Adrenal gland (tissue), 12 donors: ENCODE measurements around the gene KCNAB1. TPM values are rescaled to one million over a fixed set of nuclear protein-coding genes. Genes with fewer than 3 reads are reported as not detected.
"Not testable (repeated sequence)": the region's sequence is repeated elsewhere in the genome, so short reads cannot be mapped to it uniquely, and the experiment has no call there.

ENCODE experiments used
- DNase-seq, 7 donors: peaks; one replicate each; pipeline ENCODE4 v3.0.0-alpha.2; 2019 to 2020
- H3K27ac ChIP-seq, 5 donors: fragments of 200-600 bp; sonication (generic) in 4 of 5; 1 replicate in 3 of 5; 2 replicates in 2 of 5; pipeline versions ENCODE4 v1.5.1 to v1.8.0; 2016 to 2020; ENCODE audit warnings: mild to moderate bottlenecking in 1 of 5
- H3K27me3 ChIP-seq: fragments of 200-600 bp; 2 replicates; pipeline ENCODE4 v1.8.0; 2021
- H3K36me3 ChIP-seq, 2 donors: fragments of 200-600 bp; replicated peaks in 1 of 2; 1 replicate in 1 of 2; 2 replicates in 1 of 2; pipeline versions ENCODE4 v1.5.1 to v1.8.0; 2018 to 2022
- H3K4me1 ChIP-seq, 2 donors: fragments of 200-600 bp; replicated peaks in 1 of 2; 1 replicate in 1 of 2; 2 replicates in 1 of 2; pipeline versions ENCODE4 v1.5.1 to v1.8.0; 2018 to 2021
- H3K4me3 ChIP-seq, 4 donors: fragments of 200-600 bp; sonication (generic) in 3 of 4; one replicate each; pipeline ENCODE4 v1.5.1; 2016 to 2018
- H3K9me3 ChIP-seq, 3 donors: fragments of 200-600 bp; sonication (generic) in 1 of 3; replicated peaks in 1 of 3; 1 replicate in 2 of 3; 2 replicates in 1 of 3; pipeline versions ENCODE4 v1.5.1 to v1.8.0; 2016 to 2021
- CTCF ChIP-seq, 6 experiments: fragments of 450-650 bp in 4 of 6; fragments of 200-600 bp in 2 of 6; sonication (generic) in 1 of 6; IDR thresholded peaks; 1 replicate in 5 of 6; 2 replicates in 1 of 6; pipeline versions ENCODE4 v1.5.1 to v1.8.0; 2016 to 2021; ENCODE audit warnings: antibody characterized with exemption in 6 of 6, mild to moderate bottlenecking in 2 of 6, moderate library complexity in 1 of 6
- POLR2A ChIP-seq, 2 donors: fragments of 450-650 bp; IDR thresholded peaks; one replicate each; pipeline ENCODE4 v1.6.1; 2017; ENCODE audit warnings: antibody characterized with exemption in 2 of 2, mild to moderate bottlenecking in 2 of 2, moderate library complexity in 1 of 2
- WGBS, 4 donors: extraction: QIAGEN DNeasy Blood & Tissue Kit in 2 of 4; methylation state at CpG; one replicate each; pipeline versions ENCODE4 v1.1.5 to v1.1.7; 2013 to 2017; 5-methylcytosine and 5-hydroxymethylcytosine counted together
- intact Hi-C, 2 donors: fragments of 100-400 bp; cut with DNase I; formaldehyde crosslinking; loops; one replicate each; pipeline versions ENCODE4 v1.14.1 to v1.15.0; 2022 to 2023
- polyA plus RNA-seq, 3 donors: library from polyadenylated mRNA; stranded (reverse); fragments of 200-250 nt in 2 of 3; fragments of 350-450 nt in 1 of 3; fragmentation: Illumina TruSeq in 1 of 3; extraction: RNeasy Lipid Tissue Mini Kit (QIAGEN cat#74804) in 1 of 3; gene quantifications; one replicate each; pipeline ENCODE4 v1.2.3, GENCODE V29; 2013 to 2014
- total RNA-seq, 9 donors: library from RNA; depleted of rRNA in 4 of 9; stranded (reverse); fragments of >200 nt in 4 of 9; fragments of 120-200 nt in 1 of 9; fragmentation: NEBNext Ultra II Directional in 1 of 9; extraction: Animal tissue kit (Norgen Biotek cat#: 25700) in 1 of 9; gene quantifications; one replicate each; pipeline versions ENCODE4 v1.1.0 to v1.2.4, GENCODE V29; 2013 to 2023
- donor health status: healthy with polysubstance abuse.
- donor health status: Bipolar disorder and iron deficiency.
- donor health status: DM: yes; HTN: yes; CAD: no.
- donor health status: DM: no; HTN: no; CAD: no.
- donor health status: DM: no; HTN: no; CAD: no.
- donor health status: DM: yes; HTN: yes; CAD: no.

KCNAB1 gene
- total and polyA plus RNA-seq, 12 donors, result 0.36 to 5.0 (median 1.5) TPM

- Histone ChIP-seq H3K4me3 (no peak overlapping the region), H3K27ac (no peak overlapping the region), H3K27me3 (no peaks in the 10 kb centered on the region), H3K36me3 (no peaks in the 10 kb centered on the region), H3K9me3 (no peaks in the 10 kb centered on the region), H3K4me1 (no peaks in the 10 kb centered on the region)
- 64 to 86% (median 81%) methylated on average over 1 to 2 of the region's 2 CpGs for WGBS, 4 donors
- DNase-seq, result no peak
- intact Hi-C loops, result no loop called here
- no peak for TF ChIP-seq CTCF (IDR thresholded peaks at IDR 0.05)
- no peak for TF ChIP-seq POLR2A (IDR thresholded peaks at IDR 0.05)
Measured at GRCh38 chr3:156561533-156561932, 441.2 kb downstream of the KCNAB1 start.

DNA sequence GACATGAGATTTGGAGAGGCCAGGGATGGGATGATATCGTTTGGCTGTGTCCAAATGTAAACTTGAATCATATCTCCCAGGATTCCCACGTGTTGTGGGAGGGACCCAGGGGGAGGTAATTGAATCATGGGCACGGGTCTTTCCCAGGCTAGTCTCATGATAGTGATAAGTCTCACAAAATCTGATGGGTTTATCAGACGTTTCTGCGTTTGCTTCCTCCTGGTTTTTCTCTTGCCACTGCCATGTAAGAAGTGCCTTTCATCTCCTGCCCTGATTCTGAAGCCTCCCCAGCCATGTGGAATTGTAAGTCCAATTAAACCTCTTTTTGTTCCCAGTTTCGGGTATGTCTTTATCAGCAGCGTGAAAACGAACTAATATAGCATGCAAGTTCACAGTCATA is 442.1 kb downstream of the KCNAB1 start:
- H3K27ac ChIP-seq, H3K27me3 ChIP-seq, H3K4me3 ChIP-seq, H3K36me3 ChIP-seq, DNase-seq, H3K4me1 ChIP-seq, H3K9me3 ChIP-seq, intact Hi-C loops: not testable (repeated sequence)
- WGBS, 4 donors, result 62 to 71% (median 65%) methylated on average over 8 of the region's 8 CpGs

GRCh38 chr3:156563900-156564682 is 443.7 kb downstream of the KCNAB1 start:
- no peaks in the 10 kb centered on the region for H3K9me3 ChIP-seq
- no peaks in the 10 kb centered on the region for H3K36me3 ChIP-seq
- intact Hi-C loops, result no loop called here
- no peak overlapping the region for H3K4me3 ChIP-seq
- no peaks in the 10 kb centered on the region for H3K27me3 ChIP-seq
- no peaks in the 10 kb centered on the region for H3K4me1 ChIP-seq
- H3K27ac ChIP-seq, result no peak overlapping the region
- no peak for DNase-seq
- 26 to 54% (median 37%) methylated on average over 1 of the region's 1 CpG for WGBS, 4 donors
- no peak for TF ChIP-seq CTCF (IDR thresholded peaks at IDR 0.05)
- no peak for TF ChIP-seq POLR2A (IDR thresholded peaks at IDR 0.05)

- H3K27ac ChIP-seq, H3K36me3 ChIP-seq, H3K4me3 ChIP-seq, H3K4me1 ChIP-seq, intact Hi-C loops, H3K9me3 ChIP-seq, H3K27me3 ChIP-seq, DNase-seq: not testable (repeated sequence)
- WGBS, 4 donors, result 82 to 87% (median 86%) methylated on average over 8 of the region's 8 CpGs
Measured at GRCh38 chr3:156569016-156569415, 448.6 kb downstream of the KCNAB1 start.

DNA sequence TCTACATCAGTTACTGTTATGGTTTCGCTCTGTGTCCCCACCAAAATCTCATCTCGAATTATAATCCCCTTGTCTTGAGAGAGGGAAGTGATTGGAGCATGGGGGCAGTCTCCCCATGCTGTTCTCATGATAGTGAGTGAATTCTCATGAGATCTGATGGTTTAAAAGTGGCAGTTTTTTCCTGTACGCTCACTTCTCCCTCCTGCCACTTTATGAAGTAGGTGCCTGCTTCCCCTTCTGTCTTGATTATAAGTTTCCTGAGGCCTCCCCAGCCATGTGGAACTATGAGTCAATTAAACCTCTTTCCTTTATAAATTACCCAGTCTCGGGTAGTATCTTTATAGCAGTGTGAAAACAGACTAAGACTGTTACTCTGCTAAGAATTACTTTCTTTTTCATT is 449.5 kb downstream of the KCNAB1 start:
- H3K4me1 ChIP-seq, H3K9me3 ChIP-seq, intact Hi-C loops, H3K27ac ChIP-seq, H3K4me3 ChIP-seq, DNase-seq, H3K27me3 ChIP-seq, H3K36me3 ChIP-seq: not testable (repeated sequence)
- 65 to 74% (median 72%) methylated on average over 4 of the region's 4 CpGs for WGBS, 4 donors

DNA sequence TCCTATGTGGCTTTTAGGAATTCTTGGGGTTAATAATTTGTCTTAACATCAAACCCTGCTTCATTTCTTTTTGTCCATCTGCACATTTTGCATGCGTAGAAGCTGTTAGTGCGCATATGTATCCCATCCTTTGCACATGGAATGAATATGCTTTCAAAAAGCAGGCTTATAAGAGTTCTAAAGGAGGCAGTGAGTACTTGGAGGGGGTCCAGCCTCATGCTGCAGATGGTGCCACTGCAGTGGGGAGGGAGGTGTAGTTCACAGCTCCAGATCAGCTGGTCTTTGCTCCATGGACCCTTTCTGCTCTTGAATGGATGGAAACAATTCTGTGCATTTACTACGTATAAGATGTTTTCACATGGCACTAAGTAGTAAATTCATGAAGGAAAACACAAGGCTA is 455.3 kb downstream of the KCNAB1 start:
- H3K9me3 ChIP-seq, result no peaks in the 10 kb centered on the region
- no peak overlapping the region for H3K4me3 ChIP-seq
- H3K27ac ChIP-seq, result no peak overlapping the region
- DNase-seq, result no peak
- TF ChIP-seq POLR2A (IDR thresholded peaks at IDR 0.05), result no peak
- TF ChIP-seq CTCF (IDR thresholded peaks at IDR 0.05), result no peak
- no peaks in the 10 kb centered on the region for H3K27me3 ChIP-seq
- 89 to 90% (median 90%) methylated on average over 3 of the region's 3 CpGs for WGBS, 4 donors
- no peaks in the 10 kb centered on the region for H3K36me3 ChIP-seq
- intact Hi-C loops, result no loop called here
- no peaks in the 10 kb centered on the region for H3K4me1 ChIP-seq
